Vagina (tissue), 2 donors: ENCODE data around the gene SLCO2A1.

ENCODE experiments used
- POLR2A ChIP-seq, 2 donors: fragments of 450-650 bp; IDR thresholded peaks; one replicate each; pipeline ENCODE4 v1.6.1; 2017; ENCODE audit warnings: antibody characterized with exemption in 2 of 2, mild to moderate bottlenecking in 2 of 2, moderate library complexity in 2 of 2
- POLR2AphosphoS5 ChIP-seq, 2 donors: sonication (generic); formaldehyde crosslinking; IDR thresholded peaks; one replicate each; pipeline ENCODE4 v1.9.0; 2017; ENCODE audit warnings: antibody characterized with exemption in 2 of 2, mild to moderate bottlenecking in 2 of 2, low read depth in 1 of 2; ENCODE audit not compliant: insufficient read depth in 1 of 2
- TF ChIP-seq, protein P1 (sequence below), 3 experiments: fragments of 450-650 bp in 2 of 3; fragments of 200-600 bp in 1 of 3; sonication (generic) in 1 of 3; IDR thresholded peaks; one replicate each; pipeline ENCODE4 v1.5.1; 2017 to 2019; ENCODE audit warnings: antibody characterized with exemption in 3 of 3, mild to moderate bottlenecking in 2 of 3, moderate library complexity in 2 of 3

DNA sequence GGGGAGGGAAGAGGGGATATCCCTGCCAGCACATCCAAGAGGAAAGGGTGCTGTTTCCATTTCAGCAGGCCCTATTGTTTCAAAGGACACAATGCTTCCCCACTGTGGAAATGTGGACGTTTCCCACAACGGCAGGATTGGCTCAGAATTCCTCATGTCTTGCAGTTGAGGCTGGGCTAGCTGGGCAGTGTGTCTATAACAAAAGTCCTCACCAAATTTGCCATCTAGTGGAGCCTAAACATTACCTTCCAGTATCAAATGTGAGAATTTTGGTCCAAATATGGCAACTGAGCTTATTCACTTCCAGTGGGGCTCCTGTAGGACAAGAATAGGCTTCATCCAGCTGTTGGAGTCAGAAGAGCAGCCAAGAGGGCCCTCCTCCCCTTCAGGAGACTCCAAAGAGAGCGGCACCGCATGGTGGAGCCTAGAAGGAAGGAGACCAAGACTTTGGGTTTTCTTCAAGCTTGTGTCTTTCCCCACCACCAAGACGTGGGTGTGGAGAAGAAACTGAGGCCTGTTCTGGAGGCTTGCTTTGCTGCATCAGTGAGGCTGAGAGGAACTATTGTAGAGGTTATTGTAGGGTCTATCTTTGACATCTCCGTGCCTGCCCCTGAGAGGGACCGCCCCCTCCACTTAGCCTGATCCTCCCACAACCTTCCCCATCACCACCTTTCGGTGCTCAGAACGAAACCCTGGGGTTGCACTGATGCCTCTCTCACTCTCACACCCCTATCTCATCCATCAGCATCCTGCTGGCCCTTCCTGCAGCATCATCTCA is 45.3 kb upstream of the SLCO2A1 start:
- TF ChIP-seq, protein P1, sequence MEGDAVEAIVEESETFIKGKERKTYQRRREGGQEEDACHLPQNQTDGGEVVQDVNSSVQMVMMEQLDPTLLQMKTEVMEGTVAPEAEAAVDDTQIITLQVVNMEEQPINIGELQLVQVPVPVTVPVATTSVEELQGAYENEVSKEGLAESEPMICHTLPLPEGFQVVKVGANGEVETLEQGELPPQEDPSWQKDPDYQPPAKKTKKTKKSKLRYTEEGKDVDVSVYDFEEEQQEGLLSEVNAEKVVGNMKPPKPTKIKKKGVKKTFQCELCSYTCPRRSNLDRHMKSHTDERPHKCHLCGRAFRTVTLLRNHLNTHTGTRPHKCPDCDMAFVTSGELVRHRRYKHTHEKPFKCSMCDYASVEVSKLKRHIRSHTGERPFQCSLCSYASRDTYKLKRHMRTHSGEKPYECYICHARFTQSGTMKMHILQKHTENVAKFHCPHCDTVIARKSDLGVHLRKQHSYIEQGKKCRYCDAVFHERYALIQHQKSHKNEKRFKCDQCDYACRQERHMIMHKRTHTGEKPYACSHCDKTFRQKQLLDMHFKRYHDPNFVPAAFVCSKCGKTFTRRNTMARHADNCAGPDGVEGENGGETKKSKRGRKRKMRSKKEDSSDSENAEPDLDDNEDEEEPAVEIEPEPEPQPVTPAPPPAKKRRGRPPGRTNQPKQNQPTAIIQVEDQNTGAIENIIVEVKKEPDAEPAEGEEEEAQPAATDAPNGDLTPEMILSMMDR (IDR thresholded peaks at IDR 0.05): no peak
- TF ChIP-seq POLR2AphosphoS5 (IDR thresholded peaks at IDR 0.05; ENCODE audit: insufficient read depth in 1 of 2, low read depth in 1 of 2): no peak
- no peak for TF ChIP-seq POLR2A (IDR thresholded peaks at IDR 0.05)
